Articular chondrocyte of knee joint (primary cell): ENCODE results near the gene L3HYPDH. TPM values are rescaled to one million over a fixed set of nuclear protein-coding genes. Genes with fewer than 3 reads are reported as not detected.

Experiments
- total RNA-seq: library from RNA; depleted of rRNA; stranded (reverse); fragments of >200 nt; gene quantifications from 2 replicates; pipeline ENCODE4 v1.2.3, GENCODE V29; 2012

Gene L3HYPDH
- total RNA-seq: 46.0 and 54.2 TPM in 2 replicates

DNA sequence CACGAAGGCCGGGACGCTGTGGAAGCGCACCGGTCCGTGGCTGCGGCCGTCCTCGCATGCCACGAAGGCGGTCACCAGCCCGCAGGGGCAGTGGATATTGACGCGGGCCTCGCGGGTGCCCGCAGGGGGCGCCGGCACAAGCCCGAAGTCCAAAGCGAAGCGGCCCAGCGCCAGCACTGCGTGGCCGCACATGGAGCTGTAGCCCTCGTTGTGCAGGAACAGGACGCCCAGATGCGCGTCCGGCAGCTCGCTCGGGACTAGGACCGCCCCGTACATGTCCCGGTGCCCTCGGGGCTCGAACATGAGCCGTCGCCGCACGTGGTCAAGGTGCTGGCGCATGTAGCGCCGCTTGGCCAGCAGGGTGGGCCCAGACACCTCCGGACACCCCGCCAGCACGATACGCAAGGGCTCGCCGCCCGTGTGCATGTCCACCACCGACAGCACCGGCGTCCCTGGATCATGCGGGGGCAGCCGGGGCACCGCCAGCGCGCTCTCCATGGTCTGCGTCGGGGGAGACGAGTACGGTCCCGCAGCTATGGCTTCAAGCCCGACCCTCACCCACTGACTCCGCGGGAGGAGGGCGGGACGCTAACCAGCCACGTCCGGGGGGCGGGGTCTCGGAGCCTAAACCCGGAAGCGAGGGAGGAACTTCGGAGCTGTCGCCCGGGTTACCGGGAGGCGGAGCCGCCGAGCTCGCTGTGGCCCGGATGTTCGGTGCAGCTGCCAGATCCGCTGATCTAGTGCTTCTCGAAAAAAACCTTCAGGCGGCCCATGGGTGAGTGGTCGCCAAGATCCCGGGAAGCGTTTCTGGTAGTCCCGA is at the start of gene L3HYPDH, which contains the start of gene JKAMP:
Gene L3HYPDH, minus strand, starts transcription at position 590 of the 820 bp plus-strand sequence. Its CDS starts 92 bp downstream, at position 498.
Gene JKAMP, plus strand, starts transcription at position 699 of the 820 bp plus-strand sequence. Its CDS starts 73 bp downstream, at position 772.

DNA sequence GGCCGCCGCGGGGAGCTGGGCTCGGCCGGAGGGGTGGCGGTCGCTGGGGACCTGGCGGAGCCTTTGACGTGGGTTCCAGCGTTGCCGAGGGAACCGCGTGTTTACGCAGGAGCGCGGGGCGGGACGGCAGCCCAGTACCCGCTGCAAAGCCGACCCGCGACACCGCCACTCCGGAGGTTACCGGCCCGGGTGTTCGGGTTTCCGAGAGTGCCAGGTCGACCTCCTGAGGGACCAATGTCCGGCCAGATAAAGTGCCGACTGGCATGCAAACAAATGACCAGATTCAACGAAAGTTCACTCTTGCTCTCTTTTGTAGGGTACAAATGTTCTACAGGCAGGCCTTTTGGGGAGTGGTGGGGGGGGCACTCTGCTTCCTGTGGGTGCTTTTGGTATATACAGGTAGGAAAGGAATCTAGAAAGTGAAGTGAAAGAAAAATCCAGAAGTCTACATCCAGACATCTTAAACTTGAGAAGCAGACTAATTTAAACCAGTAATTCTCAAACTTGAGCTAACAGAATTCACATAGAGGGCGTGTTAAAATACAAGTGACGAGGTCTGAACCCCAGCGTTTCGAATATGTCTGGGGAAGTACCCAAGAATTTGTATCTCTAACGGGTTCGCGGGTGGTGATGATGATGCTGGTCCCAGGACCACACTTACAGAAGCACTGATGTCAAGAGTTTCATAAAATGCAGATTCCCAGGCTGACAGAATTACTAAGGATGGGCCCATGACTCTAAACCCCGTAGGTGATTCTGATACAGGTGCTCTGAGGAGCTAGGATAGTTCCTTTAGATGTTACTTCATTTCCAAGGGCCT is 18.7 kb downstream of the L3HYPDH start, which contains the start of gene GPR135:
Gene GPR135, minus strand, starts transcription at position 65 of the 820 bp plus-strand sequence. CDS start 154 bp downstream, outside the sequence.

Other genes starting within 250 kb of the L3HYPDH start
- 6.5 and 8.6 TPM in 2 replicates for gene GPR135, start 19.0 kb downstream of the L3HYPDH start, total RNA-seq
- 104 and 123 TPM in 2 replicates for gene JKAMP, start 109 bp upstream of the L3HYPDH start, total RNA-seq
- not detected in 2 replicates for gene CCDC175, start 92.4 kb upstream of the L3HYPDH start, total RNA-seq